Effector memory CD4-positive, alpha-beta T cell (primary cell): ENCODE data around the gene NT5E.

ENCODE experiments used
- DNase-seq, 3 donors: peaks; one replicate each; pipeline ENCODE4 v3.0.0-alpha.2; 2020
- H3K27ac ChIP-seq: 2 replicates; pipeline ENCODE4 v1.7.0; 2013; ENCODE audit warnings: mild to moderate bottlenecking, low read length, moderate library complexity; ENCODE audit not compliant: insufficient read depth, poor library complexity, severe bottlenecking
- H3K27me3 ChIP-seq: replicated peaks from 2 replicates; pipeline ENCODE4 v1.7.0; 2013; ENCODE audit warnings: mild to moderate bottlenecking, low read length; ENCODE audit not compliant: insufficient read depth, control insufficient read depth, poor library complexity, severe bottlenecking
- H3K36me3 ChIP-seq: 2 replicates; pipeline ENCODE4 v1.7.0; 2013; ENCODE audit warnings: mild to moderate bottlenecking, low read length, moderate library complexity; ENCODE audit not compliant: control insufficient read depth, insufficient read depth
- H3K4me1 ChIP-seq: 2 replicates; pipeline ENCODE4 v1.7.0; 2013; ENCODE audit warnings: low read length, mild to moderate bottlenecking; ENCODE audit not compliant: control insufficient read depth, insufficient read depth, poor library complexity, severe bottlenecking
- H3K4me3 ChIP-seq: 2 replicates; pipeline ENCODE4 v1.7.0; 2013; ENCODE audit warnings: low read length, low read depth, mild to moderate bottlenecking; ENCODE audit not compliant: insufficient read depth, poor library complexity, severe bottlenecking
- H3K9me3 ChIP-seq: 2 replicates; pipeline ENCODE4 v1.7.0; 2013; ENCODE audit warnings: mild to moderate bottlenecking, low read length, moderate library complexity; ENCODE audit not compliant: control insufficient read depth

Gene NT5E

DNA sequence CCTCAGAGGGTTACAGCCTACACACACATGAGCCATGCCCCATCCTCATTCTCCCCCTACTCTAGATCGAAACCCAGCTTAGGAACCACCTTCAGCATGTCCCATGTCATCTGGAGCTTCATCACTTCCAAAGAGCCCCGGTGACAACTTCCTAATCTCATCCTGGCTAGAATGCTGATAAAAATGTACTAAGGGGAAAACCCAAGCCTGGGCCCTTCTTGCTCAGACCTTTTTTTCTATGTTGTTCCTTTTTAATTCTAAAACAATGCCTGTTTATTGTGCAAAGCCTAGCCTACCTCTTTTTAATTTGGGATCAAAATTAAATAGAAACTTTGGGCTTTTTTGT is 44.1 kb upstream of the NT5E start:
- no peak overlapping the region for H3K4me3 ChIP-seq
- H3K4me1 ChIP-seq, result no peaks in the 10 kb centered on the region
- H3K27ac ChIP-seq, result no peak overlapping the region

DNA sequence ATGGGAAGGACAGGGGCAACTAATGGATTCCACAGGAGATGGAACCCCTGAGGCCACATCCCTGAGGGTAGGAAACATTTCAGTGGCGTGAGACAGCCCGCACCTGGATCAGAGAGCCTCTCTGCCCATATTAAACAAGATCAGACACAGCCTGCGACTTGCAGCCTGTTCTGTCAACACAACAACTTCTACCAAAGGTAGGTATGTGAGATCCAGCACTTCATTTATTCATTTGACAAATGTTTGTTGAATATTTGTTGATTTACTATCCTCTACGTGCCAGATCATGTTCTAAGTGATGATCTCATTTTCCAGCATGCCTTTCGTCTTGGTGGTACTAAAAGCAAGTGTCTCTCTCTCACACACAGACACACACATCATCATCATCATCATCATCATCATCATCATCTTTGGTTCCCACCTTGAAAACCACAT is 43.2 kb upstream of the NT5E start:
- no peak for DNase-seq
- H3K27ac ChIP-seq, result no peak overlapping the region
- no peaks in the 10 kb centered on the region for H3K9me3 ChIP-seq
- no peak overlapping the region for H3K4me3 ChIP-seq
- no peaks in the 10 kb centered on the region for H3K36me3 ChIP-seq
- no peaks in the 10 kb centered on the region for H3K27me3 ChIP-seq
- H3K4me1 ChIP-seq, result no peaks in the 10 kb centered on the region

More for the DNA sequence above, 44.1 kb upstream of the NT5E start:
- DNase-seq, result no peak
- Histone ChIP-seq H3K27me3 (no peaks in the 10 kb centered on the region), H3K36me3 (no peaks in the 10 kb centered on the region), H3K9me3 (no peaks in the 10 kb centered on the region)

GRCh38 chr6:85408039-85408438 is 41.8 kb upstream of the NT5E start:
- Histone ChIP-seq H3K9me3 (no peaks in the 10 kb centered on the region), H3K4me3 (no peak overlapping the region)

DNA sequence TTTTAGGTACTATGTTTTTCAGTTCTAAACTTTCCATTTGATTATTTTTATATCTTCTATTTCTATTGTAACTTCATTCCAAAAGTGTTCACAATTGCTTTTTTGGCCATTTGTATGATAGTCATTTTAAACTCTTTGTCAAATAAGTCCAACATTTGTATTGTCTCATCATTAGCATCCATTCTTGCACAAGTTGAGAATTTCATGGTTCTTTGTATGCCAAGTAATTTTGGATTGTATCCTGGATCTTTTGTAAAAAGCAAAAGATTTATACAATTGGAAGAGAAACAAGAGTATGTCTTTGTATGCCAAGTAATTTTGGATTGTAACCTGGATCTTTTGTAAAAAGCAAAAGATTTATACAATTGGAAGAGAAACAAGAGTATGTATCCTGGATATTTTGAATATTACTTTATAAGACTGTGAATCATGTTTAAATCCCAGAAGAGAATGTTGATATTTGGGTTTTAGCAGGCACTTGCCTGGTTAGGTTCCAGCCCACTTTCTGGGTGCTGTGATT is 36.9 kb upstream of the NT5E start:
- H3K36me3 ChIP-seq, result no peaks in the 10 kb centered on the region
- DNase-seq, result no peak
- no peaks in the 10 kb centered on the region for H3K27me3 ChIP-seq
- no peak overlapping the region for H3K27ac ChIP-seq
- H3K4me3 ChIP-seq, result no peak overlapping the region
- no peaks in the 10 kb centered on the region for H3K9me3 ChIP-seq
- no peaks in the 10 kb centered on the region for H3K4me1 ChIP-seq

More at GRCh38 chr6:85408039-85408438, 41.8 kb upstream of the NT5E start:
- Histone ChIP-seq H3K27me3 (no peaks in the 10 kb centered on the region), H3K36me3 (no peaks in the 10 kb centered on the region), H3K27ac (no peak overlapping the region), H3K4me1 (no peaks in the 10 kb centered on the region)
- DNase-seq, result no peak

DNA sequence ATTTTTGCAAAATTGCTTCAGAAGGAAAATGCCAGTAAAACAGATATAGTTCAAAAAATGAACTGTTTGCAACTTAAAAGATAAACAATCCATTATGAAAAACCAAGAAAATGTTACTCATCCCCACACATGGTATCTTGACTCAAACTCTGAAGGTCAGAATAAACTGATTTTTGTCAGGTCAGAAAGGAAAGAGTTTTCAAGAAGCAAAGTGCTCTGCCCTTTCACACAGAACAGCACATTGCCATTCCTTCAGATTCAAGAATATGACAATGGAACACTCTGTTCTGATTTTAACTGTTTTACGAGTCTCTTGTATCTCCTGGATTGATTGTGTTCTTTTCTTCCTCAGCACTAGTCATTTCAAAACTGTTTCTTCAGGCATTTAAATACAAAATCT is 33.8 kb upstream of the NT5E start:
- no peaks in the 10 kb centered on the region for H3K9me3 ChIP-seq
- H3K36me3 ChIP-seq, result no peaks in the 10 kb centered on the region
- H3K4me1 ChIP-seq, result no peaks in the 10 kb centered on the region
- no peak overlapping the region for H3K4me3 ChIP-seq
- H3K27ac ChIP-seq, result no peak overlapping the region
- DNase-seq, result no peak
- no peaks in the 10 kb centered on the region for H3K27me3 ChIP-seq

DNA sequence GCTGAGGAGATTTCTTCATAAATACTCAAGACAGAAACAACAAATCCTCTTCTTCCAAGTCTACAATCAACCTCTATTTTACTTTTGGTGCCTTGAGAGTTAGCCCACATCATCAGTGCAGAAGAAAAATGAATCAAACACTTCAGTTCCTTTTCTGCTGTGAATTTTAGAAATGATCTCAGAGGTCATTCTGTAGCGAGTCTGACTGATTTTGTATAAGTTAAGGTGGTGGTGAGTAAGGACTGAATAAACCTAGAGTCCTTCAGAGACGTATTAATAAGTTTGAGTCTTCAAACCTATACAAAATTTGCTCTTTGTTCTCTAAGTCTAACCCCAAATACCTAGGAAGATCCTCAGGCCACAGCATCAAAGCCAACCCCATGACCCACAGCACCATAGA is 33.1 kb upstream of the NT5E start:
- Histone ChIP-seq H3K27ac (no peak overlapping the region), H3K4me1 (no peaks in the 10 kb centered on the region), H3K27me3 (no peaks in the 10 kb centered on the region), H3K4me3 (no peak overlapping the region), H3K9me3 (no peaks in the 10 kb centered on the region), H3K36me3 (no peaks in the 10 kb centered on the region)
- no peak for DNase-seq

GRCh38 chr6:85417336-85417735 is 32.5 kb upstream of the NT5E start:
- Histone ChIP-seq H3K36me3 (no peaks in the 10 kb centered on the region), H3K27me3 (no peaks in the 10 kb centered on the region), H3K9me3 (no peaks in the 10 kb centered on the region), H3K27ac (no peak overlapping the region), H3K4me1 (no peaks in the 10 kb centered on the region), H3K4me3 (no peak overlapping the region)
- no peak for DNase-seq

DNA sequence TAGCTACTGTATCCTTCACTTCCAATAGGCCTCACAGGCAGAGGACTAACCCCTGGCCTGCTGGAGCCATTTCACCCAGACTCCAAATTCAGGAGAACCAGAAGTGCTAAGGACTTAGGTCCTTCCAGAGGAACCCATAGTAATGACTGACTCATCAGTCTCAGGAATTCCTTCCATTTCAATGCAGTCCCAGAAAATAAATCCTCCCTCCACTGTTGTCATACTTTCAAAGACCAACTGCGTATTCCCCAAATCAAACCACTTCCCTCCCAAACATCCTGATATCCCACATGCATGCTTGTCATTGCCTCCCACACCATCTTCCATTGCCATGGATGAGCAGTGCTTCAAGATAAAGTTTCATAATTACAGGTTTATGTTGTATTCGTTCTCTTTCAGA is 31.8 kb upstream of the NT5E start:
- Histone ChIP-seq H3K27me3 (no peaks in the 10 kb centered on the region), H3K4me3 (no peak overlapping the region), H3K27ac (no peak overlapping the region), H3K36me3 (no peaks in the 10 kb centered on the region), H3K4me1 (no peaks in the 10 kb centered on the region), H3K9me3 (no peaks in the 10 kb centered on the region)
- DNase-seq, result no peak

DNA sequence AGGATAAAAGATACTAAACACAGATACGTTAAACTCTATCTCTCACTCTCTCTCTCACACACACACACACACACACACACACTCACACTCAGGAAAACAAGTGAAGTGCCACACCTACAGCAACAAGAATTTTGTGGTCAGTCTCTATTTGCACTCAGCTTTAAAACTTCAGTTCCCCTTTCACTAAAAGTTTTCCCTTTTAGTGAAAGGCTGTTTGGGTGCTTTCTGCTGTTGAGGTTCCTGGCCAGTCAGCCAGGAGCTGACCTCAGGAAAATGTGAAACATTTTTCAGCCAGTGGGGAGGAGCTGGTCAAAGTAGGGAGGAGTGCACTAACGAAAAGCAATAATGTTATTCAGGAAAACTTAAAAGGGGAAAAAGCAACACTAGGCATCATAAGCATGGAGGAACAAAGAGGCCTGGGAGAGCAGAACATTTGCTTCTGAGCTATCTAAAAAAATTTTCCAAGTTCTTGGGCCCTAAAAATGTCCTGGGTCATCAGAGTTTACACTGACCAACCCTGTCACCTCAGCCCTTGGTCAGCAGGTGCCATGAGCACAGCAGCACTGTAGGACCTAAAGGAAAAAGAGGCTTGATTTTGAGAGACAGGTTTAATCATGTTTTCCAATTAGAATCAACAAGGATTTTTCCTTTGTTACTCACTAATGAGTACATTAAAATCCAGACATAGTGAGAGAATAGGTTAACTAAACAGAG is 30.7 kb upstream of the NT5E start:
- Histone ChIP-seq H3K27me3 (no peaks in the 10 kb centered on the region), H3K27ac (no peak overlapping the region), H3K9me3 (no peaks in the 10 kb centered on the region), H3K4me3 (no peak overlapping the region), H3K36me3 (no peaks in the 10 kb centered on the region), H3K4me1 (no peaks in the 10 kb centered on the region)
- no peak for DNase-seq

GRCh38 chr6:85420551-85420950 is 29.3 kb upstream of the NT5E start:
- Histone ChIP-seq H3K36me3 (no peaks in the 10 kb centered on the region), H3K27me3 (no peaks in the 10 kb centered on the region), H3K27ac (no peak overlapping the region), H3K4me3 (no peak overlapping the region), H3K9me3 (no peaks in the 10 kb centered on the region), H3K4me1 (no peaks in the 10 kb centered on the region)
- no peak for DNase-seq
